ENCODE results near the gene TTPAL.

TTPAL gene

DNA sequence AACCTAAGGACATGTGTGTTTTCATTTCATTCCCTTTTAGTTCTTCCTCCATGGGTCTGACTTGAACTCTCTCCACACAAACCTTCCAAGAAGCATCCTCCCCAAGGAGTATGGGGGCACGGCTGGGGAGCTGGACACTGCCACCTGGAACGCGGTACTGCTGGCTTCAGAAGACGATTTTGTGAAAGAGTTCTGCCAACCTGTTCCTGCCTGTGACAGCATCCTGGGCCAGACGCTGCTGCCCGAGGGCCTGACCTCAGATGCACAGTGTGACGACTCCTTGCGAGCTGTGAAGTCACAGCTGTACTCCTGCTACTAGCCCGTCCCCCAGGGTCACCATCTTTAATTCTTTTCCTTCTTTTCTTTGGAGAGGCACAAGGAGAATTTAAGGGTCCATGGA, 13.5 kb downstream of the TTPAL start:
- Mint-ChIP-seq H3K4me1 (no peaks in the 10 kb centered on the region), H3K4me3 (no peak overlapping the region), H3K27ac (no peak overlapping the region), H3K36me3 (peaks cover 50% of the 10 kb centered on the region), H3K9me3 (no peaks in the 10 kb centered on the region), H3K27me3 (no peaks in the 10 kb centered on the region)
- CTCF ChIA-PET, result no interaction called here
- no peak for DNase-seq

- Mint-ChIP-seq H3K4me3 (no peak overlapping the region), H3K27ac (no peak overlapping the region), H3K4me1 (no peaks in the 10 kb centered on the region), H3K27me3 (no peaks in the 10 kb centered on the region), H3K36me3 (peaks cover 53% of the 10 kb centered on the region), H3K9me3 (no peaks in the 10 kb centered on the region)
- CTCF ChIA-PET, result no interaction called here
- no peak for DNase-seq
These were observed 14.3 kb downstream of the TTPAL start for GRCh38 chr20:44489931-44490330.

- Mint-ChIP-seq H3K36me3 (peaks cover 62% of the 10 kb centered on the region), H3K4me1 (no peaks in the 10 kb centered on the region), H3K27me3 (no peaks in the 10 kb centered on the region), H3K9me3 (no peaks in the 10 kb centered on the region), H3K27ac (no peak overlapping the region), H3K4me3 (no peak overlapping the region)
- CTCF ChIA-PET, result interaction anchor here (1.0 kb wide), 1 partner anchor 118 kb away, joined by 5 read pairs; no protein-coding TSS in a partner anchor
- DNase-seq, result no peak
These were observed 16.1 kb downstream of the TTPAL start for GRCh38 chr20:44491635-44492395.

DNA sequence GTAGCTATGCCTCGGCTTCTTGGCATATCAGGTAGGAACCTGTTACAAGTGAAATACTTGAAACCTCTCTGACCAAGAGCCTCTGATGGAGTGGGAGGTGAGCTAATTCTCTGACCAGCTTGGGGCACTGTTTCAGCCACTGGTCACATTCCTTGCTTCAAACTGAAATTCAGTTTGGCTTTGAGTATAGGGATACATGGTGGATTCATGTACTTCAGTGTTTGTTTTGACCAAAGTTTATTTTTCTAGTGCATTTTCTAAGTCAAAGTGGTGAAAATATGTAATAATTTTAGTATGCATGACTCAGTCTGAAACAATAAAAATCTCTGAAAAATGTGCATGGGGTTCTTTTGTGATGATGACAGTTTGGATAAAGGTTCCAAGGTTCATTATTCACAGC, 18.6 kb downstream of the TTPAL start:
- CTCF ChIA-PET, result no interaction called here
- Mint-ChIP-seq H3K4me1 (no peaks in the 10 kb centered on the region), H3K36me3 (peaks cover 71% of the 10 kb centered on the region), H3K4me3 (no peak overlapping the region), H3K27ac (no peak overlapping the region), H3K9me3 (no peaks in the 10 kb centered on the region), H3K27me3 (no peaks in the 10 kb centered on the region)
- DNase-seq, result no peak

DNA sequence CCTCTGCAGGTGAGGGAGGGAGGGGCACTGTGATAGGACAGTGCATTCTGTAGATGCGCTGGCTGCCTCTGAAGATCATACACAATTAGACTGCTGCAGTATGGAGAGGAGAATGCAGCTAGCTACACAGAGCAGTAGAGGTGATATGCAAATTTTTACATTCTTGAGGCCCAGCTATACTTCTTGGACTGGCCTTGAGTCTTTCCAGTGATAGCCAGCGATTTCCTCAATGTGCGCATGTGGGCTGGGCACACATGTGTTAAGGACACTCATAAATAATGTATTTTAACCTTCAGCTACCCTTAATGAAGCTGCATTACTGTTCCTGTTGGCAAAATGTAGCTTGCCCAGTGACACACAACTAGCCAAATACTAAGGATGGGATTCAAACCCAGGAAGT, 19.0 kb downstream of the TTPAL start:
- H3K27ac Mint-ChIP-seq, result no peak overlapping the region
- H3K4me1 Mint-ChIP-seq, result no peaks in the 10 kb centered on the region
- no peaks in the 10 kb centered on the region for H3K27me3 Mint-ChIP-seq
- CTCF ChIA-PET, result no interaction called here
- no peak overlapping the region for H3K4me3 Mint-ChIP-seq
- DNase-seq, result no peak
- no peaks in the 10 kb centered on the region for H3K9me3 Mint-ChIP-seq
- peaks cover 68% of the 10 kb centered on the region for H3K36me3 Mint-ChIP-seq

DNA sequence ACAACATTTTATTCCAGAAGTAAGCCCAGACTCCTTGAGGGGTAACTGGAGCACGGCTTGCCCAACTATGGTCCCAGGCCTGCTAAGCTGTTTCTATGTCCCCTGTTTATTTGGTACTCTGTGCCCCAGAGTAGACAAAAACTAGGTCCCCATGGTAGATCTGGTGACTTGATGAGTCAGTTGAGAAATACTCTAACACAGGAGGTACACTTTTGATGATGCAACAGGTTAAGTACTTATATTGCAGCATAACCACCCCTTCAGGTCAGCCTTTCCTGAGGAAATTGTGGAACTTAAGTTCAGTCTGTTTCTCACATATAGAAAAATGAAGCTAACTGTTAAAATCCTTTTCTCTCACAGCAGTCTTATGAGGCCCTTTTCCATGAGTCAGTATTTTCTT, 19.6 kb downstream of the TTPAL start:
- CTCF ChIA-PET, result no interaction called here
- Mint-ChIP-seq H3K27me3 (no peaks in the 10 kb centered on the region), H3K27ac (peak overlapping the region; percentile 33), H3K36me3 (peaks cover 65% of the 10 kb centered on the region), H3K4me1 (no peaks in the 10 kb centered on the region), H3K9me3 (no peaks in the 10 kb centered on the region), H3K4me3 (no peak overlapping the region)
- DNase-seq, result no peak

- H3K27me3 Mint-ChIP-seq, result no peaks in the 10 kb centered on the region
- H3K27ac Mint-ChIP-seq, result no peak overlapping the region
- CTCF ChIA-PET, result no interaction called here
- no peaks in the 10 kb centered on the region for H3K4me1 Mint-ChIP-seq
- H3K9me3 Mint-ChIP-seq, result no peaks in the 10 kb centered on the region
- no peak overlapping the region for H3K4me3 Mint-ChIP-seq
- peaks cover 68% of the 10 kb centered on the region for H3K36me3 Mint-ChIP-seq
- DNase-seq, result no peak
These were observed 20.3 kb downstream of the TTPAL start for GRCh38 chr20:44495802-44496481.

- Mint-ChIP-seq H3K27me3 (no peaks in the 10 kb centered on the region), H3K4me1 (no peaks in the 10 kb centered on the region), H3K36me3 (peaks cover 70% of the 10 kb centered on the region), H3K4me3 (no peak overlapping the region), H3K27ac (no peak overlapping the region), H3K9me3 (no peaks in the 10 kb centered on the region)
- DNase-seq, result no peak
- CTCF ChIA-PET, result no interaction called here
These were observed 21.3 kb downstream of the TTPAL start for GRCh38 chr20:44496976-44497375.

DNA sequence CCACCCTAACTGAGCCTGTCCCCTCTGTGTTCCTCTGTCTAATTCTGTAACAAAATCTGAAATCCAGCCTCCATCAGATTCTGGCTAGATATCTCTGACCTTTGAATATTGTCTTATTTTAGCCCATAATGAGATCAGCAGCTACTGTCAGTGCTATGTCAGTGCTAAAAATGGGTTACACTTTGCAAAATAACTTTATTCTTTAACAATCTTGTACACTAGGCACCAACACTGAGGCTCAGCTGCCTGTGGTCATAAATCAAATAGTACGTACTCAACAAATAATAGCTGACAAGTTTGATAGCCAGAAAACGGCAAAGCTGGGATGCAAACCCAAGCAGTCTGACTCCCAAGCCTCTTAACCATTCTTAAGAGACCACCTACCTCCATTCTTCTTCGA, 22.1 kb downstream of the TTPAL start:
- H3K9me3 Mint-ChIP-seq, result no peaks in the 10 kb centered on the region
- no peak for DNase-seq
- H3K4me1 Mint-ChIP-seq, result no peaks in the 10 kb centered on the region
- no peak overlapping the region for H3K27ac Mint-ChIP-seq
- peaks cover 65% of the 10 kb centered on the region for H3K36me3 Mint-ChIP-seq
- CTCF ChIA-PET, result no interaction called here
- H3K27me3 Mint-ChIP-seq, result no peaks in the 10 kb centered on the region
- H3K4me3 Mint-ChIP-seq, result no peak overlapping the region

DNA sequence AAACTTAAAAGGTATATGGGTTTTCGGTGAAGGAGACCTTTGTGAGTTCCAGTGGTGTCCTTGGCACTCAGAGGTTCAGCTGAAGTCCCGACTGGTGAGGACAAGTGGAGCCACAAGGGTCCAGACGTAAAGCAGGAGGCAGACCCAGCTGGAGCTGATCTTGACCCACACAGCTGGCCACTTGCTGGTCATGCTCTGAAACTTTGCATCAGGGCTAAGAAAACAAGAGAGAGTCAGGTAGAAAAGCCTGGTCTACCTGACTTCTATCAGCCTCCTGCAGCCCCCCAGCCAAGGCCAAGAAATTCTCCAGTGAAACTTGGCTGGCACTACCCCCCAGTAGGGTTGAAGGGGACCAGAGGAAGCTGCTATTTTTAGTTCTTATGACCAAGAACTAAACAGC, 24.5 kb downstream of the TTPAL start:
- Mint-ChIP-seq H3K27ac (no peak overlapping the region), H3K27me3 (no peaks in the 10 kb centered on the region), H3K36me3 (peaks cover 67% of the 10 kb centered on the region), H3K4me3 (no peak overlapping the region), H3K9me3 (no peaks in the 10 kb centered on the region), H3K4me1 (no peaks in the 10 kb centered on the region)
- CTCF ChIA-PET, result no interaction called here
- no peak for DNase-seq

GRCh38 chr20:44501448-44501847, 25.8 kb downstream of the TTPAL start:
- H3K4me3 Mint-ChIP-seq, result no peak overlapping the region
- DNase-seq, result no peak
- H3K27ac Mint-ChIP-seq, result no peak overlapping the region
- peaks cover 55% of the 10 kb centered on the region for H3K36me3 Mint-ChIP-seq
- no peaks in the 10 kb centered on the region for H3K9me3 Mint-ChIP-seq
- CTCF ChIA-PET, result interaction anchor here (1.1 kb wide), 1 partner anchor 14 kb away, joined by 3 read pairs; no protein-coding TSS in a partner anchor
- no peaks in the 10 kb centered on the region for H3K4me1 Mint-ChIP-seq
- H3K27me3 Mint-ChIP-seq, result no peaks in the 10 kb centered on the region

- no peak for DNase-seq
- H3K36me3 Mint-ChIP-seq, result peaks cover 48% of the 10 kb centered on the region
- H3K4me3 Mint-ChIP-seq, result no peak overlapping the region
- no peaks in the 10 kb centered on the region for H3K4me1 Mint-ChIP-seq
- H3K27ac Mint-ChIP-seq, result no peak overlapping the region
- no peaks in the 10 kb centered on the region for H3K27me3 Mint-ChIP-seq
- H3K9me3 Mint-ChIP-seq, result no peaks in the 10 kb centered on the region
- CTCF ChIA-PET, result no interaction called here
These were observed 27.3 kb downstream of the TTPAL start for GRCh38 chr20:44502968-44503367.

DNA sequence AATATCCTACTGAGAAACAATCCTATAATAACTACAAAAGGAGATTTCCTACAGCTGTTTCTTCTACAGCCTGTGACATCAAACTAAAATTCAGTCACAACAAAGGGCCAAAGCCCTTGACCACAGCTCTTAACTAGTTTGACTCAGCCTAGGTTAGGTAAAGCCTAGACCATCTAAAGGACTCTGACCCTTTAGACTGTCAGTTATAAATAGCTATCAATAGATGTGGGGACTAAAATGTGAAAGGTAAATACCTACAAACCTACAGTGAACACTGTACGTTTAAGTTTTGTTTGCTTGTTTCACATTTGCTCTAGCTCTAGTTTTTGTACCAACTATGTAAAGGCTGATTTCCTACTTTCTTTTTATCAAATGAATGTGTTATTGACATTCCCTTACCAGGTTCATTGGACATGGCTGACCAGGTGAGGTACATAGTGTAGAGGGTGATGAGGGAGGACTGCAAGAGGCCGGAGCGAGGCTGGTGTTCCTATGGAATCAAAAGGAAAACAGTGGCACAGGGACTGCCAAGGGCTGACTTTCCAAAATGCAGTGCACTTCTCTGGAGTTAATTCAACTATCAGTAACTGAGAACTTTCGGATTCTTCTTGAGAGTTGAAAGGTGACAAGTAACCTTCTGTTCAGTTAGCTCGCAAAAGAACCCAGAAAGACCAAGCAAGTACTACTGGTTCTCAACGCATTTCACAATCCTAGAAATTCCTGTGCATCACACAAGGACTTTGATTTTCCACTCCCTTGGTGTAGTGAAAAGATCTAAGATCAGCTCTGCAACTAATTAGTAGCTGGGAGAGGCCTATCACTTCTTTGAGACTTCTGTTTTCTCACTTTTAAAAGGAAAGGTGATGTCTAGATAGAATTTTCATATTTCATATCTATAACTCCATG, 29.0 kb downstream of the TTPAL start:
- CTCF ChIA-PET, result interaction anchor here (1.1 to 1.2 kb wide), 3 partner anchors 10 to 592 kb away, joined by 3 to 4 read pairs (median 4); no protein-coding TSS in a partner anchor
- Mint-ChIP-seq H3K27ac (no peak overlapping the region), H3K36me3 (peaks cover 47% of the 10 kb centered on the region)

DNA sequence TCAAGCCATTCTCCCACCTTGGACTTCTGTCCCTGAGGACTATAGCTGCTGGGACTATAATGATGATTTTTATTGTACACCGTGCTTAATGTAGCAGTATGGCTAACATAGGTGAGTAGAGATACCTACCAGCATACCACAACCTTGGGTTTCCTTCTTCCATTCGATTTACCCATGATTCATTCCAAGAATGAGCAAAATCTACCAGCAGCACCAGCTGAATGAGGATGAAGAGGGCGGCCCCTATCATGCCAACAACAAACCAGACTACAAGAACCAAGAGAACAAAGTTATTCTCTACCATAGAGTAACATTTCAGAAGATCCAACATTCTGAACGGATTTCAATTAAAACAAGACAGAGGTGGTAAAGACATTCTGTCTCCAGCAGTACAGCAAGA, 34.1 kb downstream of the TTPAL start:
- H3K36me3 Mint-ChIP-seq, result peaks cover 41% of the 10 kb centered on the region
- H3K9me3 Mint-ChIP-seq, result no peaks in the 10 kb centered on the region
- H3K4me3 Mint-ChIP-seq, result no peak overlapping the region
- DNase-seq, result no peak
- H3K27me3 Mint-ChIP-seq, result no peaks in the 10 kb centered on the region
- H3K27ac Mint-ChIP-seq, result no peak overlapping the region
- CTCF ChIA-PET, result interaction anchor here (1.8 kb wide), 1 partner anchor 12 kb away, joined by 5 read pairs; the partner anchor contains the start of gene SERINC3
- peaks cover 11% of the 10 kb centered on the region for H3K4me1 Mint-ChIP-seq

More for the DNA sequence above, 29.0 kb downstream of the TTPAL start:
- Mint-ChIP-seq H3K27me3 (no peaks in the 10 kb centered on the region), H3K4me3 (no peak overlapping the region), H3K4me1 (no peaks in the 10 kb centered on the region), H3K9me3 (no peaks in the 10 kb centered on the region)
- DNase-seq, result no peak
